Natural killer cell (primary cell): ENCODE measurements around the gene LSM3. TPM values are rescaled to one million over a fixed set of nuclear protein-coding genes. Genes with fewer than 3 reads are reported as not detected.

ENCODE experiments used
- ATAC-seq, 3 donors: fragments of 150-1000 bp in 2 of 3; fragments of 200-7000 bp in 1 of 3; cut with Tn5 transposase; 1 replicate in 1 of 3; 2 replicates in 2 of 3; pipeline ENCODE4 v1.10.0; 2021; ENCODE audit warnings: mild to moderate bottlenecking in 2 of 3, moderate library complexity in 2 of 3
- DNase-seq, 2 donors: peaks; one replicate each; pipeline versions ENCODE4 v3.0.0 to v3.0.0-alpha.2; 2013 to 2021; ENCODE audit warnings: mixed read lengths in 1 of 2
- H3K27ac ChIP-seq: one replicate; pipeline ENCODE4 v1.5.1; 2013; ENCODE audit warnings: mild to moderate bottlenecking, low read length
- H3K27me3 ChIP-seq: one replicate; pipeline ENCODE4 v1.6.1; 2013; ENCODE audit warnings: low read length; ENCODE audit not compliant: control insufficient read depth, insufficient read depth
- H3K36me3 ChIP-seq: one replicate; pipeline ENCODE4 v1.6.1; 2013; ENCODE audit warnings: low read length; ENCODE audit not compliant: control insufficient read depth, insufficient read depth
- H3K4me1 ChIP-seq: one replicate; pipeline ENCODE4 v1.6.1; 2013; ENCODE audit warnings: low read length; ENCODE audit not compliant: control insufficient read depth, insufficient read depth
- H3K4me3 ChIP-seq: one replicate; pipeline ENCODE4 v1.5.1; 2013; ENCODE audit warnings: low read length
- H3K9me3 ChIP-seq: one replicate; pipeline ENCODE4 v1.6.1; 2013; ENCODE audit warnings: low read length; ENCODE audit not compliant: control insufficient read depth, insufficient read depth
- H3K27ac Mint-ChIP-seq, 2 donors: one replicate each; pipeline ENCODE4 v1.8.0; 2022; ENCODE audit warnings: mild to moderate bottlenecking in 2 of 2, mixed read lengths in 2 of 2, moderate library complexity in 1 of 2
- H3K27me3 Mint-ChIP-seq, 2 donors: one replicate each; pipeline ENCODE4 v1.8.0; 2022; ENCODE audit warnings: low read depth in 2 of 2, mixed read lengths in 2 of 2
- H3K36me3 Mint-ChIP-seq: one replicate; pipeline ENCODE4 v1.8.0; 2022; ENCODE audit warnings: mixed read lengths
- H3K4me1 Mint-ChIP-seq, 2 donors: one replicate each; pipeline ENCODE4 v1.8.0; 2022; ENCODE audit warnings: mixed read lengths in 2 of 2
- H3K4me3 Mint-ChIP-seq: one replicate; pipeline ENCODE4 v1.8.0; 2022; ENCODE audit warnings: mild to moderate bottlenecking, moderate library complexity, mixed read lengths
- H3K9me3 Mint-ChIP-seq, 2 donors: one replicate each; pipeline ENCODE4 v1.8.0; 2022; ENCODE audit warnings: mixed read lengths in 2 of 2
- CTCF ChIP-seq: fragments of 200-600 bp; IDR thresholded peaks from one replicate; pipeline ENCODE4 v1.8.0; 2022; ENCODE audit warnings: antibody characterized with exemption
- WGBS: methylation state at CpG from one replicate; pipeline ENCODE4 v1.1.7; 2013; ENCODE audit warnings: missing lambda C conversion rate; ENCODE audit not compliant: insufficient coverage; 5-methylcytosine and 5-hydroxymethylcytosine counted together
- intact Hi-C: fragments of 100-400 bp; cut with micrococcal nuclease; formaldehyde crosslinking; loops from one replicate; pipeline ENCODE4 v1.14.2; 2022
- total RNA-seq, 4 donors: library from RNA; stranded (reverse); fragments of 120-200 nt in 1 of 4; gene quantifications; one replicate each; pipeline versions ENCODE4 v1.2.3 to v1.2.4, GENCODE V29; 2013 to 2022

Gene LSM3
- total RNA-seq, 3 donors from 2014 or later (not counting 1 experiment from before 2014, with no cell fraction given), result 7.6 to 9.1 (median 8.9) TPM

- no peak overlapping the region for H3K27ac ChIP-seq
- no peak overlapping the region for H3K4me3 Mint-ChIP-seq
- H3K4me1 Mint-ChIP-seq, result peaks cover 9 to 14% of the 10 kb centered on the region in 2 donors
- DNase-seq (no peak), ATAC-seq (no peak)
- H3K9me3 Mint-ChIP-seq, result no peaks in the 10 kb centered on the region
- peaks cover 57% of the 10 kb centered on the region for H3K36me3 Mint-ChIP-seq
- 96% methylated on average over 7 of the region's 9 CpGs for WGBS
- H3K4me3 ChIP-seq, result no peak overlapping the region
- no peaks in the 10 kb centered on the region for H3K27me3 Mint-ChIP-seq
- H3K36me3 ChIP-seq, result peaks cover 96% of the 10 kb centered on the region
- TF ChIP-seq CTCF, result no peak
- intact Hi-C loops, result no loop called here
- no peaks in the 10 kb centered on the region for H3K27me3 ChIP-seq
- no peaks in the 10 kb centered on the region for H3K4me1 ChIP-seq
- H3K27ac Mint-ChIP-seq, result no peak overlapping the region
- no peaks in the 10 kb centered on the region for H3K9me3 ChIP-seq
These were observed 11.6 kb upstream of the LSM3 start for GRCh38 chr3:14166877-14167603.

GRCh38 chr3:14169435-14169834 is 9.2 kb upstream of the LSM3 start:
- Histone ChIP-seq H3K27me3 (no peaks in the 10 kb centered on the region), H3K9me3 (no peaks in the 10 kb centered on the region), H3K36me3 (peaks cover 86% of the 10 kb centered on the region), H3K27ac (no peak overlapping the region), H3K4me1 (no peaks in the 10 kb centered on the region), H3K4me3 (no peak overlapping the region)
- DNase-seq (no peak), ATAC-seq (no peak)
- no peak overlapping the region for H3K27ac Mint-ChIP-seq
- H3K27me3 Mint-ChIP-seq, result no peaks in the 10 kb centered on the region
- H3K36me3 Mint-ChIP-seq, result peaks cover 50% of the 10 kb centered on the region
- TF ChIP-seq CTCF, result no peak
- 100% methylated on average over 1 of the region's 2 CpGs for WGBS
- intact Hi-C loops, result no loop called here
- peaks cover 16 to 18% of the 10 kb centered on the region in 2 donors for H3K4me1 Mint-ChIP-seq
- no peak overlapping the region for H3K4me3 Mint-ChIP-seq
- no peaks in the 10 kb centered on the region for H3K9me3 Mint-ChIP-seq

- Mint-ChIP-seq H3K27me3 (no peaks in the 10 kb centered on the region), H3K27ac (peak overlapping the region in 1 of 2 donors; percentile 44), H3K4me3 (no peak overlapping the region), H3K4me1 (peaks cover 20 to 22% of the 10 kb centered on the region in 2 donors), H3K9me3 (no peaks in the 10 kb centered on the region), H3K36me3 (peaks cover 50% of the 10 kb centered on the region)
- H3K27me3 ChIP-seq, result no peaks in the 10 kb centered on the region
- H3K36me3 ChIP-seq, result peaks cover 81% of the 10 kb centered on the region
- intact Hi-C loops, result no loop called here
- peaks cover 2% of the 10 kb centered on the region for H3K4me1 ChIP-seq
- no peaks in the 10 kb centered on the region for H3K9me3 ChIP-seq
- ATAC-seq (no peak), DNase-seq (no peak)
- H3K27ac ChIP-seq, result no peak overlapping the region
- H3K4me3 ChIP-seq, result no peak overlapping the region
- TF ChIP-seq CTCF, result no peak
These were observed 8.7 kb upstream of the LSM3 start for GRCh38 chr3:14169871-14170270.
